DLD1 (cell line): ENCODE data around the gene OVOL1.

Experiments used
- in situ Hi-C: cut with HindIII; loops from 2 replicates; pipeline ENCODE4 v1.10.0; 2017; ENCODE audit warnings: low sequenced_read_pairs

The OVOL1 gene

GRCh38 chr11:65790902-65791650, 4.2 kb downstream of the OVOL1 start:
- in situ Hi-C loops, result no loop called here

DNA sequence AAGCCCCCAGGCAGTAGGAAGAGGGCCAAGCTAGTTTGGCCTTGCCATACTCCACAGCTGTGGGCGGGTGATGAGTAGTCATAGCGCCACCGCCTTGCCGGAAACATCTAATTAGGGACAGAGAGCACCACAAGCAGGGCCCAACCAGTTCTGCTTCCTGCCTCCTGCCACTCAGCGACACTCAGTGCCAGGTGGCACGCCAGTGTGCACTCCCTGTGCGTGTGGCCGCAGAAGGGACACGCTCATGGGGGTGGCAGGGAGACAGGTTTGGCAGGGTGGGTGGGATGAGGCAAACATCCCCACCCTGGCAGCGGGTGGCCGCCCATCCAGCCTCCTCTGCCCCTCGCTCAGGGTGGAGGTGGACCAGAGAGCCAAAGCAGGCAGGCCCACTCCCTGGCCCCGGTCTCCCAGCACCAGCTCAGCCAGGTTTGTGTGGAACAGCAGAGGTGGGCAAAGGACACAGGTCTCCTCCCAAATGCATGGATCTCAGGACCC, 4.9 kb downstream of the OVOL1 start:
- in situ Hi-C loops, result no loop called here

GRCh38 chr11:65792456-65792855, 5.6 kb downstream of the OVOL1 start:
- in situ Hi-C loops, result no loop called here

DNA sequence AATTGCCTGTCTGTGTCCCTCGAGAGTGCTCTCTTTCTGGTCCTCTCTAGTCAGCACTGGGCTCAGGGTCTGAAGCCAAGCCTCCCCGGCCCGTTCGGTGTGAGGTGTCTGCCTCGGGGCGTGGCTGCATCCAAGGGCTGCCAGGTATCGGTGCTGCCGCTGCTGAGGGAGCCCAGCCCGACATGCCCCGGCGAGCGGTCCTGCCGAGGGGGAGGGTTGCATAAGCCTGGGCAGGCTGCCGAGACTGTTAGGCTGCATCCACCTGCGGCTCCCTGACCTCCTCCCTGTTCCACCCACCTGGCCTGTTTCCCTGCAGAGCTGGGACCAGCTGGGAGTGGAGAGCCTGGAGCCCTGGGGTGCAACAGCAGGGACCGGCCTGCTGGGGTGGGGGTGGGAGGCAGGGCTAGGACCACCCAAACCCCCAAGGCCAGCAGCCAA, 6.3 kb downstream of the OVOL1 start:
- in situ Hi-C loops, result no loop called here

- in situ Hi-C loops, result no loop called here
These were observed 7.0 kb downstream of the OVOL1 start for GRCh38 chr11:65793625-65794400.

- in situ Hi-C loops, result no loop called here
These were observed 8.0 kb downstream of the OVOL1 start for GRCh38 chr11:65794570-65795510.

- in situ Hi-C loops, result no loop called here
These were observed 10.1 kb downstream of the OVOL1 start for GRCh38 chr11:65796726-65797601.

DNA sequence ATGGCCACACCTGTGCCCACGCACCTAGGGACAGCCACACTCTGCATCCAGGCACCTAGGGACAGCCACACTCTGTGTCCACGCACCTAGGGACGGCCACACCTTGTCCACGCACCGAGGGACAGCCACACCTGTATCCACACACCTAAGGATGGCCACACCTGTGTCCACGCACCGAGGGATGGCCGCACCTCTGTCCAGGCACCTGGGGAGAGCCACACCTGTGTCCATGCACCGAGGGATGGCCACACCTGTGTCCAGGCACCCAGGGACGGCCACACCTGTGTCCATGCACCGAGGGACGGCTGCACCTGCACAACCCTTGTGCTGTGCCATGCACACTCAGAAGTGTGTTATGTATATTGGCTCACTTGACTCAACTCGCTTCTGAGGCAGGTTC, 10.8 kb downstream of the OVOL1 start:
- in situ Hi-C loops, result no loop called here

- in situ Hi-C loops, result no loop called here
These were observed 12.0 kb downstream of the OVOL1 start for GRCh38 chr11:65798882-65799281.

DNA sequence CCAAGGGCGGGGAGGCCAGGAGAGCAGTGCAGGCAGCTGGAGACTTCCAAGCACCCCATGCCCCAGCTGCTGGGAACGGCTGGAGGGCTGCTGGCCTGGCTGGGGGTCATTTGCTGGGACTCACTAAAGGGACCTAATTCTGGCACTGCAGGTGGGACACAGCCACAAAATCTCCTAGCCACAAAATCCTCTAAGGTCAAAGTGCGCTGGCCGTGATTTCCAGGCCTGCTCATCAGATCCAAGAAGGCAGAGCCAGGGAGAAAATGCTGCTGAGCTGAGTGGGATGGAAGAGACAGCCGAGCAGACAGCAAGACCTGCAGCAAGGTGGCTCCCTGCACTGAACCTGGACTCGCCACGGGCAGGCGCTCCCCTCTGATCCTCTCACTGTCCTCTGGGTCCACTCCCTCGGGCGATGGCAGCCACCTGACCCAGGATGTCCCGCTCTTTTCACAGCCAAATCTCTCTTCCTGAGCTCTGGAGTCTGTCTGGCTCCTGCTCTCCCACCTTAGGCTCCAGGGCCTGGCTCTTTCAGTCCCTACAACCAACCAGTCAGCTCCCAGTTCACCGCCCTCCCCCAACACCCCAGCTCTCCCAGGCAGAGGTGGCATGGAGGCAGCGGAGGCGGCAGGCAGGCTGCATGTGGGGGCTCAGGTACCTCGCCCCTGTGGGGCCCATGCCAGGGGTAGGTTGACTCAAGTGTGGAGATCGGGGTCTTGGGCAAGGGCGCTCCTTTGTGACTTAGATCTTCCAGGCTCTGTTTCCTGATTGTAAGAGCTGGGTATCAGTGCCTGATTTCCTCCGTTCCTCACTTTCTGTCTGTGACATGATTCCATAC, 14.5 kb downstream of the OVOL1 start:
- in situ Hi-C loops, result no loop called here

DNA sequence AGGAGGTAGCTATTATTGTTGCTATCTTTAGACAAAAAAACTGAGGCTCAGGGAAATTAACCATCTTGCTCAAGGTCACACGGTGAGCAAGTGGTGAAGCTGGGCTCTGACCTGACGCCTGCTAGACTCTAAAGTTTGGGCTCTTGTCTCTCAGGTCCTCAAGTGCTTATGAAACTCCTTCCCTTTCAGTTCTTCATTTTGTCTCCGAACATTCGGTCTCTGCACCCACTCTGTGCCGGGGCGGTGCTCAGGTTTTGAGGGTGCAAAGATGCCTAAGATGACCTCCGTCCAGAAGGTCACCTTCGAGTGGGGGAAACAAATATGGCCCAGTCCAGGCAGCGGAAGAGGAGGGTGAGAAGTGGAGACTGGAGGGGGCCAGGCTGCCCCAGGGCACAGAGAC, 16.0 kb downstream of the OVOL1 start:
- in situ Hi-C loops, result no loop called here

GRCh38 chr11:65803797-65804492, 17.1 kb downstream of the OVOL1 start:
- in situ Hi-C loops, result no loop called here

DNA sequence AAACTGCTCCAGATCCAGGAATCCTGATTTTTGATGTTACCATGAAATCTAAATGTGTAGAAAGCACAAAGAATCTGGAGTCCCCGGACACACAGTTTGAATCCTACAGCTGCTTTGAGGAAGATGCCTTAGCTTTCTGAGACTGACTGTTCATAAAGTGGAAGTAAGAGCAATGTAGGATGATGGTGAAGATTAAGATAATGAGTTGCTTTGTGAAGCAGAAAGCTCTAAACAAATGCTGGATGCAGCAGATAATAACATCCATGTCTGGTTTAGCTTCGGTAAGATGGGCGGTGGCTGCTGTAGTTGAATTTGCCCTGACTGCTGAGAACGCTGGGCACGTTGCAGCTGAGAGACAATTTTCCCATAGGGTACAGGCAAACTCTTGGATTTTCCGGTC, 20.1 kb downstream of the OVOL1 start:
- in situ Hi-C loops, result no loop called here

- in situ Hi-C loops, result no loop called here
These were observed 22.0 kb downstream of the OVOL1 start for GRCh38 chr11:65808744-65809341.

GRCh38 chr11:65809496-65809895, 22.6 kb downstream of the OVOL1 start:
- in situ Hi-C loops, result no loop called here

GRCh38 chr11:65810046-65810868, 23.4 kb downstream of the OVOL1 start:
- in situ Hi-C loops, result loop anchor here (10.0 kb wide), 1 partner anchor 45 kb away; no protein-coding TSS in a partner anchor
